OCI-LY1 (cell line): Measurements from ENCODE around the gene ARMC9.

Source experiments
- H2AFZ ChIP-seq: fragments of 200-600 bp; sonication (generic), shearing (Covaris generic); 2 replicates; pipeline ENCODE4 v1.6.0; 2014; ENCODE audit warnings: antibody characterized with exemption, mild to moderate bottlenecking, low read length
- H3F3A ChIP-seq: fragments of 200-600 bp; sonication (generic), shearing (Covaris generic); 2 replicates; pipeline ENCODE4 v1.6.0; 2014; ENCODE audit warnings: mild to moderate bottlenecking, antibody characterized with exemption, low read length, moderate library complexity; ENCODE audit not compliant: insufficient read depth
- H3K27ac ChIP-seq: fragments of 200-600 bp; sonication (generic); 2 replicates; pipeline ENCODE4 v1.5.1; 2014; ENCODE audit warnings: low read length, mixed run types, mild to moderate bottlenecking, low read depth; ENCODE audit not compliant: poor library complexity, severe bottlenecking
- H3K27me3 ChIP-seq: fragments of 200-600 bp; sonication (generic); 2 replicates; pipeline ENCODE4 v1.6.0; 2014; ENCODE audit warnings: antibody characterized with exemption, mild to moderate bottlenecking, low read length, moderate library complexity; ENCODE audit not compliant: insufficient read depth
- H3K36me3 ChIP-seq: fragments of 200-600 bp; sonication (generic); 2 replicates; pipeline ENCODE4 v1.6.1; 2014; ENCODE audit warnings: mild to moderate bottlenecking, antibody characterized with exemption, low read length, moderate library complexity, mixed read lengths; ENCODE audit not compliant: insufficient read depth
- H3K4me1 ChIP-seq: fragments of 200-600 bp; sonication (generic); 2 replicates; pipeline ENCODE4 v1.5.1; 2014; ENCODE audit warnings: mild to moderate bottlenecking, low read length, moderate library complexity; ENCODE audit not compliant: insufficient read depth, severe bottlenecking
- H3K4me2 ChIP-seq: fragments of 200-600 bp; sonication (generic), shearing (Covaris generic); 2 replicates; pipeline ENCODE4 v1.6.1; 2014; ENCODE audit warnings: low read length
- H3K4me3 ChIP-seq: fragments of 200-600 bp; sonication (generic); 2 replicates; pipeline ENCODE4 v1.5.1; 2014; ENCODE audit warnings: low read length, low read depth, mild to moderate bottlenecking, mixed read lengths; ENCODE audit not compliant: poor library complexity, severe bottlenecking
- H3K79me2 ChIP-seq: fragments of 200-600 bp; shearing (Covaris generic); 2 replicates; pipeline ENCODE4 v1.6.1; 2016; ENCODE audit warnings: mixed run types, low read length, mixed read lengths; ENCODE audit not compliant: insufficient read depth
- H3K9ac ChIP-seq: fragments of 200-600 bp; sonication (generic), shearing (Covaris generic); 2 replicates; pipeline ENCODE4 v1.6.1; 2014; ENCODE audit warnings: mild to moderate bottlenecking, low read length, mixed read lengths
- H3K9me2 ChIP-seq: fragments of 200-600 bp; sonication (generic), shearing (Covaris generic); 2 replicates; pipeline ENCODE4 v1.6.1; 2014; ENCODE audit warnings: low read depth, mild to moderate bottlenecking, low read length, mixed read lengths
- H3K9me3 ChIP-seq: fragments of 200-600 bp; shearing (Covaris generic); 2 replicates; pipeline ENCODE4 v1.6.1; 2014; ENCODE audit warnings: low read length, mixed read lengths
- H4K20me1 ChIP-seq: fragments of 200-600 bp; sonication (generic), shearing (Covaris generic); 2 replicates; pipeline ENCODE4 v1.6.0; 2016; ENCODE audit warnings: mild to moderate bottlenecking, low read length; ENCODE audit not compliant: insufficient read depth
- EZH2 ChIP-seq: fragments of 200-600 bp; sonication (generic), shearing (Covaris generic); IDR thresholded peaks from 2 replicates; pipeline ENCODE4 v1.8.0; 2017; ENCODE audit warnings: borderline replicate concordance, mixed run types, mild to moderate bottlenecking, antibody characterized with exemption, low read length, moderate library complexity, mixed read lengths
- TF ChIP-seq, protein P1 (sequence below): fragments of 200-600 bp; sonication (generic), shearing (Covaris generic); IDR thresholded peaks from 2 replicates; pipeline ENCODE4 v1.5.1; 2017; ENCODE audit warnings: mild to moderate bottlenecking, antibody characterized with exemption, low read length, moderate library complexity, mixed read lengths

ARMC9 gene

DNA sequence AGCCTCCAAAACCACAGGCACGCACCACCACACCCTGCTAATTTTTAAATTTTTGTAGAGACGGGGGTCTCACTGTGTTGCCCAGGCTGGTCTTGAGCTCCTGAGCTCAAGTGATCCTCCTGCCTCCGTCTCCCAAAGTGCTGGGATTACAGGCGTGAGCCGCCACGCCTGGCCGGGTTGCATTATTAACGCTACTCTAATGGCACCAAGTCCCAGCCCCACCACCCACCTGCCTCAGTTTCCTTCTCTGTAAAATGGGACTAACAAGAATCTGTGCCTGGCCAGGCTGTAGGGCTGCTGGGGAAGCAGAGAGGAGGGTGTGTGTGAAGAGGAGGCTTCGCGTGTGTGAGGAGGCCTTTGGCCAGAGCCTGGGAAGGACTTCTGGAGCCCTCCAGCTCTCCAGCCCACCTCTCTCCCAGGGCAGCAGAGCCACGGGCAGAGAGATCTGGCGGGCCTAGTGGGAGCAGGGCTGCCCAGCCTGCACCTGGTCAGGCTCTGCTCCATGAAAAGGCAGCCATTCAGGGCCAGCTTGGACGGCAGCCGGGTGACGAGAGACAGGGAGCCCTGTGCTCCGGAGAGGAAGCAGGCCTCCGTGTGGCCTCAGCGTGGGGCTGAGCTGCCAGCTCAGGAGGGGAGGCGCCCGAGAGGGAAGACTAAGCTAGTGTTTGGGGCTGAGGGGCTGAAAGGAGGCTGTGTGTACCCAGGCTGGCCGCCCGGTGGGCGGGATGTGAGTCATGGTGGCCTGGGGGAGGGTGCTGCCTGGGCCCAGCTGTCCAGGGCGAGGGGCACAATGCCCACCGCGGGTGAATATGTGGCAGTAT lies 189.7 kb downstream of the ARMC9 start:
- peaks cover 16% of the 10 kb centered on the region for H3K4me1 ChIP-seq

GRCh38 chr2:231388725-231389346 lies 190.4 kb downstream of the ARMC9 start:
- no peak overlapping the region for H2AFZ ChIP-seq
- H3K4me1 ChIP-seq = peaks cover 24% of the 10 kb centered on the region
- H3K9me2 ChIP-seq = no peaks in the 10 kb centered on the region
- H3F3A ChIP-seq = no peaks in the 10 kb centered on the region
- H3K36me3 ChIP-seq = no peaks in the 10 kb centered on the region
- no peaks in the 10 kb centered on the region for H3K79me2 ChIP-seq
- H4K20me1 ChIP-seq = no peaks in the 10 kb centered on the region
- 0 out of 2 replicates have a peak, but pooled peaks cover 3% of the 10 kb centered on the region for H3K27me3 ChIP-seq
- no peak for TF ChIP-seq EZH2
- TF ChIP-seq, protein P1, sequence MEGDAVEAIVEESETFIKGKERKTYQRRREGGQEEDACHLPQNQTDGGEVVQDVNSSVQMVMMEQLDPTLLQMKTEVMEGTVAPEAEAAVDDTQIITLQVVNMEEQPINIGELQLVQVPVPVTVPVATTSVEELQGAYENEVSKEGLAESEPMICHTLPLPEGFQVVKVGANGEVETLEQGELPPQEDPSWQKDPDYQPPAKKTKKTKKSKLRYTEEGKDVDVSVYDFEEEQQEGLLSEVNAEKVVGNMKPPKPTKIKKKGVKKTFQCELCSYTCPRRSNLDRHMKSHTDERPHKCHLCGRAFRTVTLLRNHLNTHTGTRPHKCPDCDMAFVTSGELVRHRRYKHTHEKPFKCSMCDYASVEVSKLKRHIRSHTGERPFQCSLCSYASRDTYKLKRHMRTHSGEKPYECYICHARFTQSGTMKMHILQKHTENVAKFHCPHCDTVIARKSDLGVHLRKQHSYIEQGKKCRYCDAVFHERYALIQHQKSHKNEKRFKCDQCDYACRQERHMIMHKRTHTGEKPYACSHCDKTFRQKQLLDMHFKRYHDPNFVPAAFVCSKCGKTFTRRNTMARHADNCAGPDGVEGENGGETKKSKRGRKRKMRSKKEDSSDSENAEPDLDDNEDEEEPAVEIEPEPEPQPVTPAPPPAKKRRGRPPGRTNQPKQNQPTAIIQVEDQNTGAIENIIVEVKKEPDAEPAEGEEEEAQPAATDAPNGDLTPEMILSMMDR = no peak
- H3K9me3 ChIP-seq = peaks cover 3% of the 10 kb centered on the region; the same call in 1 of the 2 replicates
- H3K4me2 ChIP-seq = no peak overlapping the region
- H3K27ac ChIP-seq = no peak overlapping the region
- H3K4me3 ChIP-seq = no peak overlapping the region
- no peak overlapping the region for H3K9ac ChIP-seq

More for the DNA sequence above, 189.7 kb downstream of the ARMC9 start:
- no peaks in the 10 kb centered on the region for H3K79me2 ChIP-seq
- peaks cover 3% of the 10 kb centered on the region; the same call in 1 of the 2 replicates for H3K27me3 ChIP-seq
- H2AFZ ChIP-seq = no peak overlapping the region
- H3K27ac ChIP-seq = no peak overlapping the region
- TF ChIP-seq EZH2 = no peak
- TF ChIP-seq, protein P1 = no peak
- H3K9me3 ChIP-seq = peaks cover 3% of the 10 kb centered on the region; the same call in 1 of the 2 replicates
- H3K4me3 ChIP-seq = no peak overlapping the region
- no peak overlapping the region for H3K9ac ChIP-seq
- H3F3A ChIP-seq = no peaks in the 10 kb centered on the region
- H3K4me2 ChIP-seq = no peak overlapping the region
- H4K20me1 ChIP-seq = no peaks in the 10 kb centered on the region
- H3K36me3 ChIP-seq = no peaks in the 10 kb centered on the region
- no peaks in the 10 kb centered on the region for H3K9me2 ChIP-seq

- no peak overlapping the region for H3K4me3 ChIP-seq
- no peaks in the 10 kb centered on the region for H3K9me3 ChIP-seq
- H3K4me2 ChIP-seq = no peak overlapping the region
- no peaks in the 10 kb centered on the region for H3F3A ChIP-seq
- H3K4me1 ChIP-seq = peaks cover 39% of the 10 kb centered on the region
- H3K9me2 ChIP-seq = no peaks in the 10 kb centered on the region
- no peaks in the 10 kb centered on the region for H3K79me2 ChIP-seq
- no peak for TF ChIP-seq EZH2
- TF ChIP-seq, protein P1 = no peak
- no peaks in the 10 kb centered on the region for H3K36me3 ChIP-seq
- H3K27me3 ChIP-seq = 0 out of 2 replicates have a peak, but pooled peaks cover 3% of the 10 kb centered on the region
- no peak overlapping the region for H3K27ac ChIP-seq
- no peak overlapping the region for H3K9ac ChIP-seq
- no peaks in the 10 kb centered on the region for H4K20me1 ChIP-seq
- no peak overlapping the region for H2AFZ ChIP-seq
Observed at GRCh38 chr2:231390667-231391066, 192.2 kb downstream of the ARMC9 start.
